ENCODE data around the gene ARMH3.

DNA sequence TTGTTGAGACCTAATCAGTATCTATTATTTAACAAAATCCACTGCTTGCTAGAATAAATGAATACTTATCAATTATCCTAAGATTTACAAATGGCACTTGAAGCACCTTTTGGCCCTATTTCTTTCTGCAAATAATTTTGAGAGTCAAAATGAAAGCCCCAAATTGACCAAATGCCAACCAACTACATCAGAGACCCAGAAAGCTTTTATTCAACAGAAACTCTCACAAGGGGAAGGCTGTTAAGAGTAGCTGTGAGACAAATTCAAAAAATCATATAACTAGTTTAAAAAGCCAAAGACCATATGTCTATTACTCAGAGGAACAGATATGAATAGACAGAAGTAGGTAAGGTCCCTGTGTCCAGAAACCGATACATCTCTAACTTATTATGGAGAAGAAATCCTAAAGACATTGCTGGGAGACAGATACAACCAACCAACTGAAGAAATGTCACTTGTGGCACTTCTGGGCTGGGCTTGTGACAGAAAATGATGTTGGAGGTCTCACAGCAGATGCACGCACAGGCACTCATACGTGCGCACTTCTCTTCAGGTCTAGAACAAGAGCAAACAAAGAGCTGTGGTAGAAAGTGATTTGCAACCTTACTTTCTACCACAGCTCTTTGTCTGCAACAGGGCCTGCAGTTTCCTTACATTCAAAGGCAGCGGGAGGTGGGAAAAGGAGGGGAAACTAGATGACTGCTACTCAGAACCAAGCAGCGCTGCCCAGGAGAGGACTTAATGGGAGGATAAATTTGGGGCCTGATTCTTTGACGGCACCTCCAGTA, 153.7 kb downstream of the ARMH3 start:
- TF ChIP-seq TAF1 (IDR thresholded peaks at IDR 0.05; ENCODE audit: borderline replicate concordance, low read depth, low read length): no peak
- TF ChIP-seq POLR2A (IDR thresholded peaks at IDR 0.05; ENCODE audit: low read depth, low read length): peak; percentile 69

All from GM12892 (cell line).